H1 (cell line): ENCODE measurements around the gene GPC4. TPM values are rescaled to one million over a fixed set of nuclear protein-coding genes. Genes with fewer than 3 reads are reported as not detected.

Source experiments
- CTCF ChIA-PET: fragments of 300-600 bp; sonication (Branson Sonifier 250); formaldehyde crosslinking; loops from one replicate; lab custom pipeline; 2021; ENCODE audit not compliant: partially characterized antibody; lab: Charles Lee
- POLR2A ChIA-PET: fragments of 300-600 bp; sonication (Branson Sonifier 250); formaldehyde crosslinking; loops from one replicate; lab custom pipeline; 2021; ENCODE audit warnings: inconsistent platforms; ENCODE audit not compliant: partially characterized antibody; lab: Charles Lee
- DNase-seq, 2 experiments: peaks; one replicate each; pipeline versions ENCODE4 v3.0.0 to v3.0.0-alpha.2; 2010 to 2022; ENCODE audit warnings: low spot score in 2 of 2, low read depth in 1 of 2, mixed read lengths in 1 of 2
- FAIRE-seq: peaks from 2 replicates; lab custom pipeline; 2011; peaks lifted over from hg19 to GRCh38; lab: Jason Lieb, UNC
- H2AFZ ChIP-seq: 2 replicates; pipeline ENCODE4 v1.8.1; 2012; ENCODE audit warnings: low read length, inconsistent platforms
- H2AK5ac ChIP-seq: 2 replicates; pipeline ENCODE4 v1.6.1; 2013; ENCODE audit warnings: low read depth, low read length
- H2BK120ac ChIP-seq: replicated peaks from 2 replicates; pipeline ENCODE3; 2013; ENCODE audit warnings: low read depth, low read length, inconsistent platforms
- H2BK12ac ChIP-seq: 2 replicates; pipeline ENCODE4 v1.6.1; 2013; ENCODE audit warnings: low read depth, low read length
- H2BK15ac ChIP-seq: 2 replicates; pipeline ENCODE4 v1.6.1; 2013; ENCODE audit warnings: low read length
- H2BK20ac ChIP-seq: 2 replicates; pipeline ENCODE4 v1.6.1; 2013; ENCODE audit warnings: low read length
- H2BK5ac ChIP-seq: 2 replicates; pipeline ENCODE4 v1.6.1; 2013; ENCODE audit warnings: low read depth, low read length
- H3K14ac ChIP-seq: 2 replicates; pipeline ENCODE4 v1.6.1; 2013; ENCODE audit warnings: inconsistent platforms; ENCODE audit not compliant: insufficient read length
- H3K18ac ChIP-seq: 2 replicates; pipeline ENCODE4 v1.6.1; 2013; ENCODE audit warnings: low read length; ENCODE audit errors: extremely low read depth
- H3K23ac ChIP-seq: 2 replicates; pipeline ENCODE4 v1.6.1; 2013; ENCODE audit warnings: inconsistent platforms; ENCODE audit not compliant: insufficient read length
- H3K23me2 ChIP-seq: 2 replicates; pipeline ENCODE4 v1.6.1; 2013; ENCODE audit warnings: low read depth, low read length
- H3K27ac ChIP-seq: 2 replicates; pipeline ENCODE4 v1.6.1; 2011; ENCODE audit warnings: low read depth, low read length, inconsistent platforms
- H3K27me3 ChIP-seq, 4 experiments: replicated peaks in 1 of 4; 1 replicate in 1 of 4; 2 replicates in 3 of 4; pipeline versions ENCODE4 v1.6.1 to v1.8.1; 2011 to 2013; ENCODE audit warnings: low read length in 3 of 4, mild to moderate bottlenecking in 3 of 4, inconsistent platforms in 2 of 4, mixed read lengths in 2 of 4, moderate library complexity in 1 of 4; ENCODE audit not compliant: control insufficient read depth in 3 of 4, insufficient read depth in 3 of 4; ENCODE audit errors: extremely low read depth in 1 of 4
- H3K36me3 ChIP-seq, 4 experiments: 2 replicates each; pipeline versions ENCODE4 v1.6.1 to v1.8.1; 2011 to 2013; ENCODE audit warnings: mild to moderate bottlenecking in 4 of 4, low read length in 3 of 4, moderate library complexity in 2 of 4, control low read depth in 1 of 4, inconsistent platforms in 1 of 4; ENCODE audit not compliant: insufficient read depth in 4 of 4, control insufficient read depth in 2 of 4
- H3K4ac ChIP-seq: replicated peaks from 2 replicates; pipeline ENCODE3; 2013; ENCODE audit warnings: low read length, low read depth, mixed read lengths, inconsistent platforms; ENCODE audit not compliant: insufficient read length
- H3K4me1 ChIP-seq, 4 experiments: replicated peaks in 1 of 4; 1 replicate in 1 of 4; 2 replicates in 3 of 4; pipeline versions ENCODE4 v1.6.1 to v1.8.1; 2011 to 2013; ENCODE audit warnings: low read length in 3 of 4, inconsistent platforms in 2 of 4, mixed read lengths in 1 of 4; ENCODE audit not compliant: insufficient read depth in 4 of 4, control insufficient read depth in 3 of 4
- H3K4me2 ChIP-seq, 2 experiments: 2 replicates each; pipeline versions ENCODE4 v1.6.1 to v1.8.1; 2011 to 2013; ENCODE audit warnings: low read depth in 2 of 2, low read length in 2 of 2, control low read depth in 1 of 2, inconsistent platforms in 1 of 2, mild to moderate bottlenecking in 1 of 2; ENCODE audit not compliant: insufficient read depth in 1 of 2
- H3K4me3 ChIP-seq, 4 experiments: fragments of 200-600, 300-600 bp in 1 of 4; sonication (generic), shearing (Covaris generic), sonication (Bioruptor Twin) in 1 of 4; 2 replicates each; pipeline versions ENCODE4 v1.5.1 to v1.8.1; 2011 to 2016; ENCODE audit warnings: low read length in 4 of 4, low read depth in 3 of 4, control low read depth in 2 of 4, inconsistent platforms in 2 of 4, mild to moderate bottlenecking in 2 of 4, mixed read lengths in 1 of 4, moderate library complexity in 1 of 4; ENCODE audit not compliant: insufficient read depth in 2 of 4; ENCODE audit errors: extremely low read depth in 1 of 4
- H3K56ac ChIP-seq: replicated peaks from 2 replicates; pipeline ENCODE3; 2013; ENCODE audit warnings: low read depth, mild to moderate bottlenecking, mixed read lengths, low read length, inconsistent platforms; ENCODE audit not compliant: insufficient read length
- H3K79me1 ChIP-seq: 2 replicates; pipeline ENCODE4 v1.6.1; 2013; ENCODE audit warnings: low read depth, low read length, control low read depth
- H3K79me2 ChIP-seq, 2 experiments: 2 replicates each; pipeline versions ENCODE4 v1.6.1 to v1.8.1; 2012 to 2013; ENCODE audit warnings: low read length in 2 of 2, mild to moderate bottlenecking in 2 of 2, inconsistent platforms in 1 of 2; ENCODE audit not compliant: insufficient read depth in 2 of 2, control insufficient read depth in 1 of 2
- H3K9ac ChIP-seq, 4 experiments: replicated peaks in 1 of 4; 1 replicate in 1 of 4; 2 replicates in 3 of 4; pipeline versions ENCODE4 v1.6.1 to v1.8.1; 2011 to 2013; ENCODE audit warnings: low read depth in 3 of 4, low read length in 3 of 4, control low read depth in 2 of 4, mild to moderate bottlenecking in 2 of 4, moderate library complexity in 2 of 4, inconsistent platforms in 1 of 4; ENCODE audit errors: extremely low read depth in 1 of 4
- H3K9me3 ChIP-seq, 2 experiments: 2 replicates each; pipeline versions ENCODE4 v1.6.1 to v1.8.1; 2012 to 2013; ENCODE audit warnings: mild to moderate bottlenecking in 2 of 2, moderate library complexity in 2 of 2, control low read depth in 1 of 2, inconsistent platforms in 1 of 2, low read depth in 1 of 2, low read length in 1 of 2, mixed read lengths in 1 of 2; ENCODE audit not compliant: insufficient read depth in 2 of 2
- H4K20me1 ChIP-seq, 2 experiments: replicated peaks in 1 of 2; 2 replicates each; pipeline versions ENCODE3 to v1.8.1; 2011 to 2013; ENCODE audit warnings: inconsistent platforms in 2 of 2, low read length in 2 of 2, mild to moderate bottlenecking in 1 of 2; ENCODE audit not compliant: insufficient read depth in 2 of 2, control insufficient read depth in 1 of 2
- H4K5ac ChIP-seq: 2 replicates; pipeline ENCODE4 v1.6.1; 2013; ENCODE audit warnings: low read length, low read depth, mixed read lengths, inconsistent platforms; ENCODE audit not compliant: insufficient read length
- H4K8ac ChIP-seq: 2 replicates; pipeline ENCODE4 v1.8.0; 2013; ENCODE audit warnings: mild to moderate bottlenecking, moderate library complexity, low read length, inconsistent platforms; ENCODE audit not compliant: insufficient read depth; ENCODE audit errors: extremely low read depth
- H4K91ac ChIP-seq: replicated peaks from 2 replicates; pipeline ENCODE3; 2013; ENCODE audit warnings: low read length, mixed read lengths, inconsistent platforms; ENCODE audit not compliant: insufficient read length
- PHF8 ChIP-seq: fragments of 200-600 bp; sonication (generic); conservative IDR thresholded peaks from 2 replicates; pipeline ENCODE4 v1.7.1; 2012; ENCODE audit warnings: low read depth, mild to moderate bottlenecking, inconsistent platforms, low read length, moderate library complexity
- TAF7 ChIP-seq: optimal IDR thresholded peaks from 2 replicates; pipeline ENCODE3; 2011; ENCODE audit warnings: low read depth, mild to moderate bottlenecking, inconsistent platforms, low read length, moderate library complexity, borderline replicate concordance
- WGBS, 2 experiments: shearing (Covaris generic) in 1 of 2; methylation state at CpG; one replicate each; pipeline versions ENCODE4 v1.1.6 to v1.1.7; 2013 to 2015; ENCODE audit warnings: low lambda C conversion rate in 2 of 2, mixed read lengths in 2 of 2, inconsistent platforms in 1 of 2, low coverage in 1 of 2, missing lambda C conversion rate in 1 of 2; ENCODE audit not compliant: insufficient replicate concordance in 2 of 2, insufficient coverage in 1 of 2, insufficient read length in 1 of 2; ENCODE audit errors: extremely low coverage in 1 of 2, missing lambda C conversion rate in 1 of 2; 5-methylcytosine and 5-hydroxymethylcytosine counted together
- polyA plus RNA-seq, 7 experiments: library from polyadenylated mRNA; depleted of rRNA in 3 of 7; stranded (reverse) in 5 of 7; unstranded in 2 of 7; fragments of >200 nt in 5 of 7; fragments of 200-250 nt in 2 of 7; gene quantifications; 1 replicate in 5 of 7; 2 replicates in 1 of 7; 4 replicates in 1 of 7; pipeline versions ENCODE4 v1.2.1 to v1.2.3, GENCODE V29; 2011 to 2013; ENCODE audit warnings: missing spikeins in 2 of 7, mixed read lengths in 2 of 7
- total RNA-seq: library from RNA; stranded (reverse); fragmentation: NEBNext Ultra II Directional; extraction: Animal tissue kit (Norgen Biotek cat#: 25700); gene quantifications from 2 replicates; pipeline ENCODE4 v1.2.1, GENCODE V29; 2021

GPC4 gene
- total and polyA plus RNA-seq, 2 of the 8 experiments (the other 6 are each of a cell fraction or from before 2014, with no cell fraction given) = 46.8 to 230 TPM

GRCh38 chrX:133414406-133415275, 648 bp downstream of the GPC4 start:
- H2AFZ ChIP-seq = no peak overlapping the region

More at GRCh38 chrX:133414406-133415275, 648 bp downstream of the GPC4 start:
- H3K23me2 ChIP-seq = peaks cover 7% of the 10 kb centered on the region; the same call in 1 of the 2 replicates
- CTCF ChIA-PET = no interaction called here
- H3K27me3 ChIP-seq = no peaks in the 10 kb centered on the region
- H4K5ac ChIP-seq = no peak overlapping the region
- peaks cover 34 to 54% of the 10 kb centered on the region in 2 experiments for H3K79me2 ChIP-seq
- peak overlapping the region; percentile 67; the same call in 1 of the 2 replicates for H3K27ac ChIP-seq
- H4K91ac ChIP-seq = peak overlapping the region; percentile 93
- peak overlapping the region; percentile 83 for H4K8ac ChIP-seq
- no peak overlapping the region for H2AK5ac ChIP-seq
- H3K23ac ChIP-seq = no peak overlapping the region
- peak overlapping the region; percentile 71 to 75 for H3K4me2 ChIP-seq
- H2BK15ac ChIP-seq = no peak overlapping the region
- peak overlapping the region; percentile 22 for H2BK120ac ChIP-seq
- peaks cover 13 to 25% of the 10 kb centered on the region in 2 experiments for H4K20me1 ChIP-seq
- peak overlapping the region; percentile 16 to 73 (median 64) for H3K9ac ChIP-seq
- peaks cover 7% of the 10 kb centered on the region; the same call in 1 of the 2 replicates for H3K79me1 ChIP-seq
- POLR2A ChIA-PET = interaction anchor here (0.8 to 1.5 kb wide), 5 partner anchors 17 to 254 kb away, joined by 3 to 7 read pairs (median 4); no protein-coding TSS in a partner anchor
- peaks cover 2 to 24% (median 8%) of the 10 kb centered on the region in 4 experiments; a peak in 7 of 8 replicates for H3K36me3 ChIP-seq
- TF ChIP-seq PHF8 (no peak), TAF7 (peak; percentile 54)
- peak overlapping the region; percentile 90 for H3K56ac ChIP-seq
- peaks cover 0 to 15% (median 6%) of the 10 kb centered on the region in 4 experiments; a peak in 4 of 7 replicates for H3K4me1 ChIP-seq
- H2BK20ac ChIP-seq = no peak overlapping the region
- peak overlapping the region; percentile 17 for H3K14ac ChIP-seq
- no peaks in the 10 kb centered on the region for H3K9me3 ChIP-seq
- H3K18ac ChIP-seq = peak overlapping the region; percentile 71
- DNase-seq (no peak), FAIRE-seq (no peak)
- H3K4me3 ChIP-seq = peak overlapping the region; percentile 72 to 97 (median 86)
- WGBS, 2 experiments = 1% methylated on average over 30 of the region's 93 CpGs; no CpG with 5 or more reads in 1 of the 2 experiments
- H3K4ac ChIP-seq = no peak overlapping the region
- H2BK12ac ChIP-seq = no peak overlapping the region
- peak overlapping the region; percentile 60; the same call in 1 of the 2 replicates for H2BK5ac ChIP-seq
